DND-41 (cell line): ENCODE measurements around the gene EFTUD2.

Experiments used
- CTCF ChIP-seq: IDR thresholded peaks from 2 replicates; pipeline ENCODE4 v1.5.1; 2012; ENCODE audit warnings: borderline replicate concordance, low read length, moderate library complexity, mild to moderate bottlenecking; ENCODE audit not compliant: poor library complexity, severe bottlenecking; ENCODE audit errors: extremely low read depth
- EZH2 ChIP-seq: IDR thresholded peaks from 3 replicates; pipeline ENCODE4 v1.6.1; 2012; ENCODE audit warnings: borderline replicate concordance, low read depth, mild to moderate bottlenecking, moderate library complexity, low read length, inconsistent platforms; ENCODE audit not compliant: severe bottlenecking

- TF ChIP-seq EZH2 (no peak), CTCF (no peak)
Measured at GRCh38 chr17:44848961-44849489, 50.2 kb downstream of the EFTUD2 start.
